GM20000 (cell line): ENCODE measurements around the gene PIN4.

Source experiments
- DNase-seq: peaks from one replicate; pipeline ENCODE4 v3.0.0; 2012; ENCODE audit warnings: low spot score
- CTCF ChIP-seq: IDR thresholded peaks from 2 replicates; pipeline ENCODE4 v1.5.1; 2012; ENCODE audit warnings: mild to moderate bottlenecking, control low read depth; ENCODE audit errors: extremely low read depth, missing control alignments

Gene PIN4

GRCh38 chrX:72236841-72237240 is 55.3 kb downstream of the PIN4 start:
- TF ChIP-seq CTCF: no peak
- no peak for DNase-seq

GRCh38 chrX:72238183-72238582 is 56.6 kb downstream of the PIN4 start:
- no peak for DNase-seq
- no peak for TF ChIP-seq CTCF

- peak; percentile 91 for DNase-seq
Measured at GRCh38 chrX:72238721-72239475, 57.3 kb downstream of the PIN4 start, which contains the start of gene ERCC6L. Gene ERCC6L (minus strand): TSS chrX:72239027. CDS start chrX:72238911, 116 bp downstream.

GRCh38 chrX:72240976-72241375 is 59.4 kb downstream of the PIN4 start:
- DNase-seq: no peak
- TF ChIP-seq CTCF: no peak

More at GRCh38 chrX:72238721-72239475, 57.3 kb downstream of the PIN4 start, which contains the start of gene ERCC6L:
- no peak for TF ChIP-seq CTCF

- no peak for DNase-seq
- no peak for TF ChIP-seq CTCF
Measured at GRCh38 chrX:72243472-72243871, 61.9 kb downstream of the PIN4 start.

- peak; percentile 65 for TF ChIP-seq CTCF
- peak; percentile 48 for DNase-seq
Measured at GRCh38 chrX:72245461-72246089, 64.0 kb downstream of the PIN4 start.

- no peak for TF ChIP-seq CTCF
- no peak for DNase-seq
Measured at GRCh38 chrX:72247206-72247942, 65.8 kb downstream of the PIN4 start.
